GM21723 (cell line): ENCODE data around the gene MTR.
"Not testable (repeated sequence)": the region's sequence is repeated elsewhere in the genome, so short reads cannot be mapped to it uniquely, and the experiment has no call there.

ENCODE experiments used
- ATAC-seq: cut with Tn5 transposase; IDR thresholded peaks from one replicate; pipeline ENCODE4 v1.9.1; 2021; ENCODE audit warnings: mild to moderate bottlenecking, moderate library complexity; ENCODE audit not compliant: unreplicated experiment

MTR gene

GRCh38 chr1:236895665-236896387 lies 100.7 kb downstream of the MTR start:
- no peak for ATAC-seq

GRCh38 chr1:236896716-236897115 lies 101.6 kb downstream of the MTR start:
- no peak for ATAC-seq

- ATAC-seq = no peak
These were observed 110.0 kb downstream of the MTR start for GRCh38 chr1:236904892-236905741.

- no peak for ATAC-seq
These were observed 112.1 kb downstream of the MTR start for GRCh38 chr1:236907205-236907604.

- ATAC-seq = no peak
These were observed 113.6 kb downstream of the MTR start for GRCh38 chr1:236908669-236909068.

- not testable (repeated sequence) for ATAC-seq
These were observed 116.0 kb downstream of the MTR start for GRCh38 chr1:236911047-236911446.

GRCh38 chr1:236913371-236914037 lies 118.4 kb downstream of the MTR start:
- no peak for ATAC-seq

GRCh38 chr1:236914375-236914774 lies 119.3 kb downstream of the MTR start:
- no peak for ATAC-seq

- ATAC-seq = no peak
These were observed 121.2 kb downstream of the MTR start for GRCh38 chr1:236916131-236916800.

GRCh38 chr1:236917448-236917847 lies 122.4 kb downstream of the MTR start:
- ATAC-seq = no peak

- ATAC-seq = no peak
These were observed 125.3 kb downstream of the MTR start for GRCh38 chr1:236920286-236920894.

GRCh38 chr1:236921610-236922009 lies 126.5 kb downstream of the MTR start:
- ATAC-seq = no peak

GRCh38 chr1:236922190-236922589 lies 127.1 kb downstream of the MTR start:
- no peak for ATAC-seq

GRCh38 chr1:236925386-236925785 lies 130.3 kb downstream of the MTR start:
- no peak for ATAC-seq

- ATAC-seq = no peak
These were observed 135.4 kb downstream of the MTR start for GRCh38 chr1:236930503-236930902.

GRCh38 chr1:236938760-236939159 lies 143.7 kb downstream of the MTR start:
- ATAC-seq = no peak

- no peak for ATAC-seq
These were observed 147.3 kb downstream of the MTR start for GRCh38 chr1:236942431-236942830.

GRCh38 chr1:236944556-236944955 lies 149.5 kb downstream of the MTR start:
- no peak for ATAC-seq

- no peak for ATAC-seq
These were observed 149.9 kb downstream of the MTR start for GRCh38 chr1:236945002-236945401.

- no peak for ATAC-seq
These were observed 152.7 kb downstream of the MTR start for GRCh38 chr1:236947794-236948193.

- ATAC-seq = no peak
These were observed 153.3 kb downstream of the MTR start for GRCh38 chr1:236948381-236948780.
